ENCODE results near the gene SNX24.

SNX24 gene

DNA sequence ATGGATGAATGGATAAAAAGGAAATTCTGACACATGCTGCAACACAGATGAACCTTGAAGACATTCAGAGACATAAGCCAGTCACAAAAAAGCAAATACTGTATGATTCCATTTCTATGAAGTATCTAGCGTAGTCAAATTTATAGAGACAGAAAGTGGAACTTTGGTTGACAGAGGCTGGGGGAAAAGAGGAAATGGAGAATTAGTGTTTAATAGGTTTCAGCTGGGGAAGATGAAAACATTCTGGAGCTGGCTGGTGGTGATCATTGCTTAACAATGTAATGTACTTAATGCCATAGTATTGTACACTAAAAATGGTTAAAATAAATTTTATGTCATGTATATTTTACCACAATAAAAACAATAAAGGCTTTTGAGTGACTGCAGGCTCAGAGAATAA, 166.9 kb downstream of the SNX24 start:
- DNase-seq (ENCODE audit: low read depth in 2 of 2), result no peak

DNA sequence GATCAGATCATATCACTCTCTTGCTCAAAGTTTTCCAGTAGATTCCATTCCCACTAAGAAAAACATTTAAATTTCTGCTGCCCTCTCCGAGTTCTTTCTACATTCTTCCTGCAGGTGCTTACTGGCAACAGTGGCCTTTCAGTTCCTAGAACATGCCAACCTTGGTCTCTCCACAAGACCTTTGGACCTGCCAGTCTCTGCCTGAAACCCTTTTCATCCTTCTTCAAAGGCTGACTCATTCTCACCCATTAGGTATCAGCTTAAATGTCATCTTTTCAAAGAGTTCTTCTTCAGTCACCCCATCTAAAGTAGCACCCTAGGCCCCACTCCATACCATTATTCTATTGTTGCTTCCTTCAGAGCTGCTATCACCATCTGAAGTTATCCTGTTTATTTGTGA, 169.3 kb downstream of the SNX24 start:
- DNase-seq (ENCODE audit: low read depth in 2 of 2), result no peak

DNA sequence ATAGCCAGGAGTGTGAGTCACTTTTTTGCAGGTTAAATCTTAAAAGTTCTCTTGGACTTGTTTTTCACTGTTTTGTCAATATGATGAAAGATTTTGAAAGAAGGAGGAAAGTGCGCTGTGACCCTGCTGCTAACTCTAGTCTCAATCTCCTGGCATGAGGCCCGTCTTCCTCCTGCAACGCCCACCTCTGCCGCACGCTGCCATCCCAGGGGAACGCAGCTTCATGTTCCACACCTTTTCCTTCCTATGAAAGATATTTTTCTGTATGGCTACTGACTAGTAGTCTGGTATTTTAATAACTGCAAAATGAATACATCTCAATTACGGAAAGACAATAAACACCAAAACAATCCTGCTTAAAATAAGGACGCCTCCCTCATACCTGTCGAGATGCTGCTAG, 182.8 kb downstream of the SNX24 start:
- DNase-seq (ENCODE audit: low read depth in 2 of 2), result no peak

DNA sequence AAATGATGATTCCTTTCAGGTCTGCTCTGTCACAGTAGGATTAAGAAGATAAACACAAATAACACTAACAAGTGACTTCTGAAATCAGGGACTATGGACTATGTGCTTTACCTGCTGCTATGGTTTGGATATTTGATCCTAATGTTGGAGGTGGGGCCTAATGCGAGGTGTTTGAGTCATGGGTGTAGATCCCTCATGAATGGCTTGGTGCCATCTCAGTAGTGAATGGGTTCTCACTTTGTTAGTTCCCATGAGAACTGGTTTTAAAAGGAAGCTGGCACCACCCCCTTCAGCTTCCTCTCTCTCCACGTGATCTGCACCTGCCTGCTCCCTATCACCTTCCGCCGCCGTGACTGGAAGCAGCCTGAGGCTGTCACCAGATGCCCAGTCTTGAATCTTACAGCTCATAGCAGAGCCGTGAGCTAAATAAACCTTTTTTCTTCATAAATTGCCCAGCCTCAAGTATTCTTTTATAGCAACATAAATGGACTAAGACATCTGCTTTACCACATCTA, 187.8 kb downstream of the SNX24 start:
- no peak for DNase-seq (ENCODE audit: low read depth in 2 of 2)

DNA sequence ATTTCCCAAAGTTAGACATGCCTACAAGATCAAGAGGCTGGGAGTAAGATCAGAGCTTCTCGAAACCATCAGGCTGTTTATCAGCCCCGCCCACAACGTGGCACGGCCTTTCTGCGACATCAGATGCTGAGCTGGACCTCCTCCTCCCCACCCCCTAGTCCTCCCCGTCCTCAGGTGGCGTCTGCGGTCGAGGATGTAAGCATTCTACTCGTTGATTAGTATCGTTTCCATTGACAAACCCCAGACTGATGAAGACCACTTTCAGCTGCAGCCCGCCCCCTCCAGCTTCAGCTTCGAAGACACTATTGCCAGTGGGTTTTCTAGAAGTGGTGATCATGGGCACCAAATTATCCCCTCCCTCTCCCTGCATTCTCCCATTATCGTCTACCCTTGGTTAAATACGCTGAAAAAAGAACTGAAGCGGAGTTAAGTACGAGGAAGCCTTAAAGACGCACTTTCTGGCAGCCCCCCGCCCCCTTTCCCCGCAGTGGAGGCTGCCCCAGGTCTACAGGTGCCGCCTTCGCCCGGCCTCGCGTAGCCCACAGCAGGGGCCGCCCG, 190.0 kb downstream of the SNX24 start:
- DNase-seq (ENCODE audit: low read depth in 2 of 2), result no peak

DNA sequence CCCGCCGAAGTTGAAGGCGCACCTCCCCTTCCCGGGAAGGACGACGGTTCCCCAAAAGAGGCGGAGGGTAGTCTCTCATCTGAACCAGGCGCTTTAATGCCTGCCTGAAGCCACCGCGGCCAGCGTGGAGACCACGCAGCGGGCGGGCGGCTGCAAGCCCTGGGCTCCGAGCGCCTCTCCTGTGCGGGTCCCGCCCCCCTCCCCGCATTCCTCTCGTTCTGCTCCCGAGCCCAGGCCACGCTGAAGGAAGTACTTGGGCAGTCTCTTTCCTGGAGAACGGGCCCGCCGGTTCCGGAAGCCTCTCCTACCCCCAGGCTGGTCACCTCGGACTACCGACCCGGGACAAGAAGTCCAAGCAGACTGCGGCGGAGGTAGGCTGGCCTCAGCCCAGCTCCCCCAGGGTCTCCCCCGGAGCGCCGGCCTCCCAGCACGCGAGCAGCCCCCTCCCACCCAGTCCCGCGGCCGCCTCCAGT, 190.5 kb downstream of the SNX24 start:
- no peak for DNase-seq (ENCODE audit: low read depth in 2 of 2)

DNA sequence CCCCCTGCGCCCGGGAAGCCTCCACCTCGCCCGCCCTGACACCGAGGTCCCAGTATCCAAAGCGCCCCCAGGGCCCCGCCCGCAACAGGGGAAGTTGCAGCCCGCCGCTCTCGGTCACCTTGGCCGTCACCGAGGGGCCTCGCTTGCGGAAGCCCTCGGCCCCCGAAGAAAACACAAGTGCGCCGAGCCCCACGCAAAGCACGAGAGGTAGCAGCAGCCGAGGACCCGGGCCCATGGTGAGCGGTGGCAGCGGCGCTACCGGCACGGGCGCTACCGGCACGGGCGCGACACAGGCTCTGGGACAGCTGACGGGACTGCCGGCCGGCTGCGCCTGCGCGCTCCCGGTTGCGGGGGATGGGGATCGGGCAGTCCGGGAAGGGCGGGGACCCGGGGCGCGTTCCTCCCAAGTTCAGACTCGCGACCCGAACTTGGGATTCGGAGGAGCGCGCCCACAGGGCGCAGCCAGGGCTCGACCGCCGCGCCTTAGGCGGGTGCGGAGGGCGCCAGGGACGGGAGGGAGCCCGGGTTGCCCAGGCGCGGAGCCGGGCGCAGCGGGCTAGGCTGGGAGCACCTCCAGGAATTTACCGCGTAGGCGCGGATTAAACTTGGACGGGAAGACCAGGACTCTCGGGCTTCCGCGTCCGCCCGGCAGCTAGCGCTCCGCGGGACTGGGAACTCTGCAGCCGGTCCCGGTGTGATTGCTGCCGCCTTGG, 191.1 kb downstream of the SNX24 start, which contains the start of gene PPIC:
Gene PPIC (minus strand): TSS at position 335 of the 713 bp plus-strand sequence. CDS start 100 bp downstream, at position 235.
- DNase-seq (ENCODE audit: low read depth in 2 of 2), result no peak

DNA sequence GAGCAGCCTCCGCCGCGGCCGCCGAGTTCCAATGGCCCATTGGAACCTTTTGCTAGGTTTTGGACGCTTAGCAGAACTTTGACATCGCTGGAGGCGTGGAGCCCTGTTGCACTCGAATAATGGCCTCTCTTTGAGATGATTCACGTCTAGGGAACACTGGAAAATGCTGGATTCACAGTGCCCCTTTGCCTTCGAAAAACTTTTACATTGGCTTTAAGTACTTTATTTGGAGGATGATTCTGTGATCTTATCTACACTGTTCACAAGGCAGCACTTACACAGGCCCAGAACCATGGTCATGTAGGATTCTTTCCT, 191.6 kb downstream of the SNX24 start:
- DNase-seq (ENCODE audit: low read depth in 2 of 2), result no peak

DNA sequence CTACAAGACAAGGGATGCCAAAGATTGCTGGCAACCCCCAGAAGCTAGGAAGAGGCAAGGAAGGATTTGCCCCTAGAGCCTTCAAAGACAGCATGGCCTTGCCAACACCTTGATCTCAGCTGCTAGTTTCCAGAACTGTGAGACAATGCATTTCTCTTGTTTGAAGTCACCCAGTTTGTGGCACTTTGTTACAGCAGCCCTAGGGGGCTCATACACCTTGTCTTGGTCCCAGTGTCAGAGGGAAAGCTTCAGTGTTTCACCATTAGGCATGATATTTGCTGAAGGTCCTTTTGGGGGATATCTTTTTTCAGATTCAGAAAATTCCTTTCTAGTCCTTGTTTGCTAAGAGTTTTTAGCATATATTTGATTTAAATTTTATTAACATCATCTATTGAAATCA, 194.3 kb downstream of the SNX24 start:
- no peak for DNase-seq (ENCODE audit: low read depth in 2 of 2)

DNA sequence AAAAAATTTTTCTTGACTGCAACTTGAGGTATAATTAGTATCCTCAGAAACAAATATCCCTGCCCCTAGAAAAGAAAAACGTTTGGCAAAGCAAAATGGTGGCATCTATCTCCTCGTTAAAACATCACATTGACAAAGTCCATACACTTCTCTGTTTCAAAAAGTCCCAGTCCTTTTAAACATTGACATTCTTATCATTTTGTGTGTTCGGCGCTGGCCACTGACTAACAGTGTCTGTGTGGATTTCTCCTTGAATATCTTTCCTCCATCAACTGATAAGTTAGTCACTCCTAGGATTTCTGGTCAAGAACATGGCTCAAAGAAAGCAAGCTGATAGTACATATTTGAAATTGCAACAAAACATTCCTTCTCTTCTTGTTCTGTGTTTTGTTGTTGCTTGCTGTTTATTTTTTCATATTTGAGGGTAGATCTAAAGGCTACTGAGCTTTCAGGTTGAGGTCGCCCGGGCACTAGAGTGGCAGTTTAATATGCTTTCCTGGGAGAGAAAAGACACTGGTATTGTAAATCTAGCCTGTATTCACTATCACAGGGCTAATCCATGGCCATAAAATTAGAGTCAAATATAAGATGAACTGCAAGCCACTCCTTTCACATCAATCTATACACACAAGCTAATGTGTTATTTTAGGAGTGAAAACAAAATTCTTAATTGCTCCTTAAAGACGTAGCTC, 199.7 kb downstream of the SNX24 start:
- DNase-seq (ENCODE audit: low read depth in 2 of 2), result no peak

DNA sequence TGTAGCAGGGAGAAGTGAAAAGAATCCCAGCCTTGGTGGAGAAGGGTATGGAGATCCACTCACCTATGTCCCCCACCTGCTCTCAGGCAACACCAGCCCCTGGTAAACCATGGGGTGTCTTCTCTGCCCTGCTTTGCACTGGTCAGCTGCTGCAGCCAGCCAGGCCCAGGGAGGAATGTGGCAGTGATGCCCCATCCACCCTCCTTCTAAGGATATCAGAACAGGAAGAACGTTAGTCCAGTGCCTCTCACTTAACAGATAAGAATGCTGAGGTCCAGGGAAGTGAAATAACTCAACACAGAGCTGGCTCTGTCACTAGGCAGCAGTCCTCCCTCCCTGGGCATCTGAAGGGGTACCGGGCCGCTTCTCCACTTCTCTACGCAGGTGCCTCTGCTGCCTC, 200.8 kb downstream of the SNX24 start:
- DNase-seq (ENCODE audit: low read depth in 2 of 2), result no peak

DNA sequence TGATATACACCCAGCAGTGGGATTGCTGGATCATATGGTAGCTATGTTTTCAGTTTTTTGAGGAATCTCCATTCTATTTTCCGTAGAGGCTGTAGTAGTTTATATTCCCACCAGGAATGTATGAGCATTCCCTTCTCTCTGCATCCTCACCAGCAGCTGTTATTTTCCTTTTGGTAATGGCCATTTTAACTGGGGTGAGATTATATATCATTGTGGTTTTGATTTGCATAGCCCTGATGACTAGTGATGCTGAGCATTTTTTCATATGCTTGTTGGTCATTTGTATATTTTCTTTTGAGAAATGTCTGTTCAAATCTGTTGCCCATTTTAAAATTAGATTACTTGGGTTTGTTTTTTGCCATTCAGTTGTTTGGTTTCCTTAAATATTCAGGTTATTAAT, 202.3 kb downstream of the SNX24 start:
- no peak for DNase-seq (ENCODE audit: low read depth in 2 of 2)

DNA sequence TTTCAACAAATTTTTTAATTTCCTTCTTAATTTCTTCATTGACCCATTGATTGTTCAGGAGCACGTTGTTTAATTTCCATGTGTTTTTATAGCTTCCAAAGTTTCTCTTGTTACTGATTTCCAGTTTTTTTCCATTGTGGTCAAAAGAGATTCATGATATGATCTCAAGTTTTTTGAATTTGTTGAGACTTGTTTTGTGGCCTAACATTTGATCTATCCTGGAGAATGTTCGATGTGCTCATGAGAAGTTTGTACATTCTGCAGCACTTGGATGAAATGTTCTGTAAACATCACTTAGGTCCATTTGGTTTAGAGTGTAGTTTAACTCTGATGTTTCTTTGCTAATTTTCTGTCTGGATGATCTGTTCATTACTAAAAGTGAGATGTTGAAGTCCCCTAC, 205.8 kb downstream of the SNX24 start:
- no peak for DNase-seq (ENCODE audit: low read depth in 2 of 2)

Data from stimulated activated CD8-positive, alpha-beta memory T cell treated with anti-CD3 and anti-CD28 coated beads, Interleukin-15, amount 100 ng/mL, for 48 hours (primary cell).